Adipocyte (in vitro differentiated cells): ENCODE results near the gene GCGR.

Source experiments
- DNase-seq: peaks from one replicate; pipeline ENCODE4 v3.0.0-alpha.2; 2015; ENCODE audit warnings: low read depth
- H3K27me3 ChIP-seq: replicated peaks from 2 replicates; pipeline ENCODE4 v1.7.0; 2013; ENCODE audit warnings: mild to moderate bottlenecking, low read length, moderate library complexity; ENCODE audit not compliant: control insufficient read depth, insufficient read depth
- H3K36me3 ChIP-seq: 2 replicates; pipeline ENCODE4 v1.7.0; 2013; ENCODE audit warnings: low read length, mild to moderate bottlenecking, moderate library complexity; ENCODE audit not compliant: control insufficient read depth, insufficient read depth, severe bottlenecking
- H3K4me1 ChIP-seq: 2 replicates; pipeline ENCODE4 v1.7.0; 2013; ENCODE audit warnings: mild to moderate bottlenecking, low read length, moderate library complexity; ENCODE audit not compliant: control insufficient read depth, insufficient read depth
- H3K4me3 ChIP-seq: 2 replicates; pipeline ENCODE4 v1.7.0; 2013; ENCODE audit warnings: mild to moderate bottlenecking, low read length, moderate library complexity
- H3K9ac ChIP-seq: 2 replicates; pipeline ENCODE4 v1.7.0; 2013; ENCODE audit warnings: mild to moderate bottlenecking, low read length, moderate library complexity
- H3K9me3 ChIP-seq: 2 replicates; pipeline ENCODE4 v1.7.0; 2013; ENCODE audit warnings: mild to moderate bottlenecking, low read length, moderate library complexity; ENCODE audit not compliant: control insufficient read depth

The GCGR gene

GRCh38 chr17:81845361-81845760 lies 41.4 kb downstream of the GCGR start:
- no peak overlapping the region for H3K9ac ChIP-seq
- H3K4me3 ChIP-seq: no peak overlapping the region
- H3K4me1 ChIP-seq: peaks cover 5% of the 10 kb centered on the region
- no peaks in the 10 kb centered on the region for H3K9me3 ChIP-seq
- no peak for DNase-seq
- no peaks in the 10 kb centered on the region for H3K27me3 ChIP-seq
- H3K36me3 ChIP-seq: peaks cover 71% of the 10 kb centered on the region

GRCh38 chr17:81845881-81846742 lies 42.2 kb downstream of the GCGR start:
- H3K9me3 ChIP-seq: no peaks in the 10 kb centered on the region
- H3K27me3 ChIP-seq: no peaks in the 10 kb centered on the region
- H3K4me1 ChIP-seq: peaks cover 5% of the 10 kb centered on the region
- peaks cover 76% of the 10 kb centered on the region for H3K36me3 ChIP-seq
- H3K4me3 ChIP-seq: no peak overlapping the region
- no peak overlapping the region for H3K9ac ChIP-seq
- DNase-seq: no peak

GRCh38 chr17:81846743-81847689 lies 43.1 kb downstream of the GCGR start:
- no peak for DNase-seq
- Histone ChIP-seq H3K36me3 (peaks cover 85% of the 10 kb centered on the region), H3K9me3 (no peaks in the 10 kb centered on the region), H3K4me1 (peaks cover 5% of the 10 kb centered on the region), H3K27me3 (no peaks in the 10 kb centered on the region), H3K4me3 (no peak overlapping the region), H3K9ac (no peak overlapping the region)

GRCh38 chr17:81849457-81849856 lies 45.5 kb downstream of the GCGR start:
- H3K4me1 ChIP-seq: no peaks in the 10 kb centered on the region
- no peak overlapping the region for H3K4me3 ChIP-seq
- H3K9ac ChIP-seq: no peak overlapping the region
- no peaks in the 10 kb centered on the region for H3K27me3 ChIP-seq
- H3K9me3 ChIP-seq: no peaks in the 10 kb centered on the region
- DNase-seq: no peak
- H3K36me3 ChIP-seq: peaks cover 85% of the 10 kb centered on the region

GRCh38 chr17:81851423-81851822 lies 47.5 kb downstream of the GCGR start:
- H3K9ac ChIP-seq: no peak overlapping the region
- DNase-seq: no peak
- peaks cover 79% of the 10 kb centered on the region for H3K36me3 ChIP-seq
- no peaks in the 10 kb centered on the region for H3K9me3 ChIP-seq
- no peaks in the 10 kb centered on the region for H3K27me3 ChIP-seq
- peaks cover 14% of the 10 kb centered on the region for H3K4me1 ChIP-seq
- H3K4me3 ChIP-seq: no peak overlapping the region

GRCh38 chr17:81852237-81852636 lies 48.3 kb downstream of the GCGR start:
- H3K9me3 ChIP-seq: no peaks in the 10 kb centered on the region
- no peak overlapping the region for H3K4me3 ChIP-seq
- H3K36me3 ChIP-seq: peaks cover 74% of the 10 kb centered on the region
- no peak for DNase-seq
- no peak overlapping the region for H3K9ac ChIP-seq
- H3K27me3 ChIP-seq: no peaks in the 10 kb centered on the region
- H3K4me1 ChIP-seq: peaks cover 16% of the 10 kb centered on the region

- H3K9ac ChIP-seq: peak overlapping the region; percentile 18
- no peaks in the 10 kb centered on the region for H3K27me3 ChIP-seq
- no peaks in the 10 kb centered on the region for H3K9me3 ChIP-seq
- peaks cover 68% of the 10 kb centered on the region for H3K36me3 ChIP-seq
- DNase-seq: no peak
- no peak overlapping the region for H3K4me3 ChIP-seq
- peaks cover 38% of the 10 kb centered on the region for H3K4me1 ChIP-seq
Observed at GRCh38 chr17:81854974-81855774, 51.2 kb downstream of the GCGR start.

GRCh38 chr17:81858170-81858966 lies 54.4 kb downstream of the GCGR start:
- Histone ChIP-seq H3K4me3 (peak overlapping the region; percentile 86), H3K36me3 (peaks cover 42% of the 10 kb centered on the region), H3K27me3 (no peaks in the 10 kb centered on the region), H3K9me3 (no peaks in the 10 kb centered on the region), H3K4me1 (peaks cover 53% of the 10 kb centered on the region), H3K9ac (peak overlapping the region; percentile 92)
- DNase-seq: no peak

- Histone ChIP-seq H3K4me1 (peaks cover 61% of the 10 kb centered on the region), H3K9ac (peak overlapping the region; percentile 92), H3K27me3 (no peaks in the 10 kb centered on the region), H3K36me3 (peaks cover 41% of the 10 kb centered on the region), H3K4me3 (peak overlapping the region; percentile 86), H3K9me3 (no peaks in the 10 kb centered on the region)
- peak; percentile 41 for DNase-seq
Observed at GRCh38 chr17:81858967-81859905, 55.3 kb downstream of the GCGR start.
